Muscle of leg (tissue), 11 donors: ENCODE results near the gene CTDSPL. TPM values are rescaled to one million over a fixed set of nuclear protein-coding genes. Genes with fewer than 3 reads are reported as not detected.
"Not testable (repeated sequence)": the region's sequence is repeated elsewhere in the genome, so short reads cannot be mapped to it uniquely, and the experiment has no call there.

ENCODE experiments used
- DNase-seq: peaks from one replicate; pipeline ENCODE4 v3.0.0; 2013
- H3K27ac ChIP-seq: one replicate; pipeline ENCODE4 v1.5.1; 2013; ENCODE audit warnings: mild to moderate bottlenecking, low read length, control low read depth
- H3K27me3 ChIP-seq: one replicate; pipeline ENCODE4 v1.6.1; 2013; ENCODE audit warnings: low read length; ENCODE audit not compliant: control insufficient read depth, insufficient read depth
- H3K36me3 ChIP-seq: one replicate; pipeline ENCODE4 v1.6.1; 2013; ENCODE audit warnings: low read length; ENCODE audit not compliant: control insufficient read depth, insufficient read depth
- H3K4me1 ChIP-seq: one replicate; pipeline ENCODE4 v1.6.1; 2013; ENCODE audit warnings: low read length; ENCODE audit not compliant: control insufficient read depth, insufficient read depth
- H3K4me3 ChIP-seq: one replicate; pipeline ENCODE4 v1.5.1; 2013; ENCODE audit warnings: low read length, control low read depth
- H3K9me3 ChIP-seq: replicated peaks from 2 replicates; pipeline ENCODE4 v1.6.1; 2013; ENCODE audit warnings: low read depth, low read length; ENCODE audit not compliant: control insufficient read depth
- WGBS: methylation state at CpG from one replicate; pipeline ENCODE4 v1.1.5; 2013; ENCODE audit warnings: missing lambda C conversion rate; ENCODE audit not compliant: insufficient coverage; 5-methylcytosine and 5-hydroxymethylcytosine counted together
- polyA plus RNA-seq, 8 donors: library from polyadenylated mRNA; unstranded; fragments of 120-200 nt; gene quantifications; one replicate each; pipeline versions ENCODE4 v1.2.1 to v1.2.3, GENCODE V29; 2013; ENCODE audit warnings: inconsistent platforms in 1 of 8, low replicate concordance in 1 of 8; ENCODE audit not compliant: insufficient read length in 8 of 8, insufficient read depth in 1 of 8
- total RNA-seq: library from RNA; stranded (reverse); fragments of 120-200 nt; gene quantifications from one replicate; pipeline ENCODE4 v1.2.4, GENCODE V29; 2013

The CTDSPL gene
- total and polyA plus RNA-seq, 9 donors: 29.9 to 41.8 (median 38.0) TPM

DNA sequence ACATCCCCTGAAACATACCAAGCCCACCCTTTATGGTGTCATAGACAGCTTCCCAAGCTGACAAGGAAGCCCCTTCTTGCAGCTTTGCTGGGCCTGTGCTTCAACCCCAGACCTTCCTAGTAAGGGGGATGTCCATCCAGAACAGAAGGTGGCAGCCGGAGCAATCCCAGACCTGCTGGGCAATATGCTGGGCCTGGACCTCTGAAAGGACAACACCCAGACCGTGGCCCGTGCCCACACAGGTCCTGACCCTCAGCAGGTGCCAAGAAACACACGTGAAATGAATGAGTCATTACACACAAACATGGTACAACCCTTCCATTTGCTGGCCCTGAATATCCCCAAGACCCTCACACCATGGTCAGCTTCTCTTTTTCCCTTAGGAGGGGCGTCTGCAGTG lies 109.1 kb downstream of the CTDSPL start:
- WGBS: 93% methylated on average over 4 of the region's 5 CpGs
- Histone ChIP-seq H3K36me3 (peaks cover 28% of the 10 kb centered on the region), H3K4me3 (no peak overlapping the region), H3K27me3 (no peaks in the 10 kb centered on the region), H3K9me3 (no peaks in the 10 kb centered on the region), H3K4me1 (peaks cover 42% of the 10 kb centered on the region), H3K27ac (no peak overlapping the region)
- no peak for DNase-seq

DNA sequence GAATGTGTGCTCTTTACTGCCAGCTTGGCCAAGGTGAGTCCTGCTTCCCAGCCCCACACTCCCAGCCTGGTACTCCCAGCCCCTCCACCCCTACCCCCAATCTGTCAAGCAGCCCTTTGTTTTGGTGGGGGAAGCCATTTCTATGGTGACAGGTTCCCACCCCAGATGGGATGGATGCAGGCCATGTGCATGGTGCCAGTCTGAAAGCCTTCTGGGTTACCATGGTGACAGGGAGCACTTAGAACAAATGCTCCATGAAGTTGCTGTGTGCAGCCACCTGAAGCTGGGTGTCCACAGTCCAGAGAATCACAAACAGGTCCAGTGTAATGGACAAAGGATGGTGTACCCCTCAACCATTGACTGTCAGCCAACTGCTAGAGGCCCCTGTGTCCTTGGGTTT lies 109.8 kb downstream of the CTDSPL start:
- H3K4me1 ChIP-seq: peaks cover 42% of the 10 kb centered on the region
- H3K36me3 ChIP-seq: peaks cover 35% of the 10 kb centered on the region
- no peak for DNase-seq
- no peak overlapping the region for H3K27ac ChIP-seq
- H3K27me3 ChIP-seq: no peaks in the 10 kb centered on the region
- H3K9me3 ChIP-seq: no peaks in the 10 kb centered on the region
- H3K4me3 ChIP-seq: no peak overlapping the region

DNA sequence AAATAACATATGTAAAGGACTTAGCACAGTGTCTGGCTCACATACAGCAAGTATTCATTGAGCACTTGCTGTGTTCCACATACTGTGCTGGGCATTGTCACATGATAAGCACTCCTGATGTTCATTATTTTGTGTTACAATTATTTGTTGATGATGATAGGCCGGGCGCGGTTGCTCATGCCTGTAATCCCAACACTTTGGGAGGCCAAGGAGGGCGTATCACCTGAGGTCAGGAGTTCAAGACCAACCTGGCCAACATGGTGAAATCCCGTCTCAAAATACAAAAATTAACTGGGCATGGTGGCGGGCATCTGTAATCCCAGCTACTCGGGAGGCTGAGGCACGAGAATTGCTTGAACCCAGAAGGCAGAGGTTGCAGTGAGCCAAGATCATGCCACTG lies 110.4 kb downstream of the CTDSPL start:
- 94% methylated on average over 8 of the region's 8 CpGs for WGBS
- Histone ChIP-seq H3K4me1 (peaks cover 41% of the 10 kb centered on the region), H3K36me3 (peaks cover 37% of the 10 kb centered on the region)
- not testable (repeated sequence) for DNase-seq, H3K27ac ChIP-seq, H3K9me3 ChIP-seq, H3K4me3 ChIP-seq, H3K27me3 ChIP-seq

DNA sequence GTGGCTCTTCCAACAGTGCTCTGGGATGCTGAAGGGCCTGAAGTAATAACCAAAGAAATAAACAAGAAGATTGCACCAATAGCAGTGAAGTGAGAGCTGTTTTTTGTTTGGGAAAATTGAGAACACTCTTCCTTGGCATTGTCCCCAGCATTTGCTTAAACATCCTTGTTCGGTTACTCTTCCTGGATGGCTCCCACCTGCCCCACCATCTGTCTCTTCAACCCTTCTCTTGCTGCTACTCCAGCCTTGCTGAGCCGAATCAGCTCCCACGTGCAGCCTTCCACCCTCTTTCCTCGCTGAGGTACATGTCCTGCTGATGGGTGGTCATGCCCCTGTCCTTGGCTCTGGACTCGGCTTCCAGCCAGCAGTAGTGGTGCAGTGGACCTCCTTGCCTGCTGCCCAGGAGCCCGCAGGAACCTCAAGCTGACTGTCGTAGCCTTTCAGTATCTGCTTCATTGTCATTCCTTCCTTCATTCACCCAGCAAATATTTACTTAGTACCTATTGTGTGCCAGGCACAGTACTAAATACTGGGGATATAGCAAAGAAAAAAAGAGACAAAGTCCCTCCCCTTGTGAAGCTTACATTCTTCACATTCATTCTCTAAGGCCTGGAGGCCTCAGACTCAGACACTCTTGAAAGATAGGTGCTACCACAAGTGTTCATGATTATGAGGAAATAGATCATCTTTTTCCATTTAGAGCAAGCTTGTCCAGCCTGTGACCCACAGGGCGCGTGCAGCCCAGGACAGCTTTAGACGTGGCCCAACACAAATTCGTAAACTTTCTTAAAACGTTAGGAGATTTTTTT lies 111.8 kb downstream of the CTDSPL start:
- WGBS: 79% methylated on average over 7 of the region's 12 CpGs
- peaks cover 35% of the 10 kb centered on the region for H3K4me1 ChIP-seq
- H3K9me3 ChIP-seq: no peaks in the 10 kb centered on the region
- H3K4me3 ChIP-seq: no peak overlapping the region
- H3K36me3 ChIP-seq: peaks cover 37% of the 10 kb centered on the region
- DNase-seq: no peak
- H3K27ac ChIP-seq: peak overlapping the region; percentile 25
- no peaks in the 10 kb centered on the region for H3K27me3 ChIP-seq

DNA sequence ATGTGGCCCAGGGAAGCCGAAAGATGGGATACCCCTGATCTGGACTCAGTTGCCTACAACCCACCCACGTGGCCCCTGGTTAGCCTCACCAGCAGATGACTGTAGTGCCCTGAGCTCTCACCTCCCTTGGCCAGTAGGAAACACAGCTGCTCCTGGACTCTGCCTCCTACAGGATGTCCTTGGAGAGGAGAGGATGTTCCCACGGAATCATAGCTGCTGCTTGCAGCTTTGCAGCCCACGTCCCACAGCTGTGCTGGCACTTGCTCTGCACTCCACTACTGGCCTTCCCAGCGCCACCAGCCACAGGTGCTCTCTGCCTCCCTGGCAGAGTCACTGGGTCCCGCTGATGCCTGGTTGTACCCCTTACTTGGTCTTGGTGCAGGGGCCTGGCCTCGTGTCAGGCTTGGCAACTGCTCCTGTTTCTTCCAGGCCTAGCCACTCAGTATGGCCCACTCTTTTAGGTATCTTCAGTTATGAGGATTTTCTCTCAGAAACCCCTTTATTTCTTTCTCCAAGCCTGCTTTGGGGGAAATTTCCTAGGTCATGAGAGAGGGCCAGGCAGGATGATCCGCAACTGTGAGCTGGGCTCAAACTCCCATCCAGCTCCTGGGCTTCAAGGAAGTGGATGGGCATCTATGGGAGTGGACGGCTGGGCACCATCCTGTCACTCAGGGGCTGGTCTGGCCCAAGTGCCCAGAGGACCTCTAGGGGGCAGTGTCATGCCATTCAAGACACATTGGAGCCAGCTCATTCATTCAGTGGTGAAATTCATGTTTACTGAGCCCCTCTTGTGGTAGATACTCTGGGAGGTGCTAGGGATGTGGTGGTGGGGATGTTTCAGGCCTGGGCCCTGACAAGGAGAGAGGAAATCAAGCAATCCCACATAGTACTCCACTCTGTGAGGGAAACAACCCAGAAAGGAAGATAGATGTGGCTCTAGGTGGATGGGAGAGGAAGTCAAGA lies 112.7 kb downstream of the CTDSPL start:
- Histone ChIP-seq H3K27me3 (no peaks in the 10 kb centered on the region), H3K27ac (peak overlapping the region; percentile 48), H3K36me3 (peaks cover 37% of the 10 kb centered on the region), H3K4me3 (no peak overlapping the region), H3K9me3 (no peaks in the 10 kb centered on the region), H3K4me1 (peaks cover 25% of the 10 kb centered on the region)
- 51% methylated on average over 7 of the region's 9 CpGs for WGBS
- DNase-seq: peak; percentile 77

DNA sequence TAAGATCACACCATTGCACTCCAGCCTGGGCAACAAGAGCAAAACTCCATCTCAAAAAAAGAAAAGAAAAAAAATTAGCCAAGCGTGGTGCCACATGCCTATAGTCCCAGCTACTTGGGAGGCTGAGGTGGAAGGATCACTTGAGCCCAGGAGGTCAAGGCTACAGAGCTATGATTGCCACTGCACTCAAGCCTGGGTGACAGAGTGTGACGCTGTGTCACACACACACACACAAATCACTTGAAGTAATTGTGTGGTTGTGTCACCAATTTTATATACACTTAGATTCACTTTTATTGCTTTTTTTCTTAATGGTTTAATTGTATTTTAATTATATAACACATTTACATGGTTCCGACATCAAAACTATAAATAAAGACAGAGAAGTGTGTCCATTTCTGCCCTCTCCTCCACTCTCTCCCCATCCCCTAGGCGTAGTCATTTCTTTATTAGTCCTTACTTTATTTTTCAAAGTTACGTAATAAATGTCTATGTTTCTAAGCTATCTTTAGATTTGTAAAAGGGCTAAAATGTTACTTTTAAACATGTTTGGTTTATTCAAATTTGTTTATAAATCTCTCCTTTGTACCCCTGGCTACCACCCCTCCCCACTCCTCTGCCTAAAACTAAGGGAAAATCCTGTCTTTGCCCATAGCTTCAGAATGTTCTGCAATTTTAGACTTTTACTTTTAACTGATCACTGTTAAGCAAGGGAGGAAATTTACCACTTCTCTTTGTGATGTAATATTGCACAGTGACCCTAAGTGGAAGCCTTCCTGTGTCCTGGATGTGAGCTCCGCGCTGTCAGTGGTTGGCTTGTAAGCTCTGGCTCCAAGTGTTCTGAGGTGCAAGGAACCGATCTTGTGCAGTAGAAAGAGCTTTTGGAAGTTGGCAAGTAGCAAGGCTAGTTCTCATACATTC lies 118.1 kb downstream of the CTDSPL start:
- Histone ChIP-seq H3K4me3 (no peak overlapping the region), H3K36me3 (peaks cover 46% of the 10 kb centered on the region), H3K9me3 (no peaks in the 10 kb centered on the region), H3K4me1 (peaks cover 15% of the 10 kb centered on the region), H3K27me3 (no peaks in the 10 kb centered on the region), H3K27ac (no peak overlapping the region)
- 87% methylated on average over 3 of the region's 8 CpGs for WGBS
- DNase-seq: no peak

DNA sequence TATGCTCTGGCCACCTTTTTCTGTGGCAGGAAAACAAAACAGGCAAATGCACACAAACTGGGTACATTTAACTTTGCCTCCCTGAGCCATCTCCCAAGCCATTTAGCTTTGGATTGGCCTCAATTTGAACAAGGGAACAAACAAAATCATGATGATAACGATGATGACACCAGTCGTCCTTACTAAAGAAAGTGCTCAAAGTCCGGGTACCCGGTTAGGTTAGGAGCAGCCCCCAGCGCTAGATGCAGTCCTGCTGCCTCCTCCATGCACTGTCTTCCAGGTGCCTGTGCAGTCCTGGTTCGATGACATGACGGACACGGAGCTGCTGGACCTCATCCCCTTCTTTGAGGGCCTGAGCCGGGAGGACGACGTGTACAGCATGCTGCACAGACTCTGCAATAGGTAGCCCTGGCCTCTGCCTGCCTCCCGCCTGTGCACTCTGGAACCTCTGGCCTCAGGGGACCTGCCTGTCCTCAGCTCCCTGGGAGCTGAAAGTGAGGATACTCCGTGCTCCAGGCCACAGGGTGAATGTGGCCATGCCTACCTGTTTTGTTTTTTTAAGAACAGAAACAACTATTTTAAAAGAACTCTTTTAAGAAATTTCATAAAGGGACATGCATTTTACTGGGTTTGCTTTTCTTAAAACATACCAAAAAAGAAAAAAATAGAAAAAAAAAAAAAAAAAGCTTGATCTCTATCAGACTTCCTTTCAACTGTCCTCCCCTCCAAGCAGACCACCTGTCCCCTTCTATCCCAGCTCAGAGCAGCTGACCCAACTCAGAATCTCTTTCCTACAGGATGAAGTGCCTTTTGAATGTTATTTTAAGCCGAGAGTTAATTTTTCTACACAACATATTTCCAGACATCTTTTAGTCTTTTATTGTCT lies 119.0 kb downstream of the CTDSPL start:
- no peak overlapping the region for H3K4me3 ChIP-seq
- H3K27ac ChIP-seq: peak overlapping the region; percentile 13
- no peak for DNase-seq
- no peaks in the 10 kb centered on the region for H3K27me3 ChIP-seq
- H3K36me3 ChIP-seq: peaks cover 42% of the 10 kb centered on the region
- peaks cover 11% of the 10 kb centered on the region for H3K4me1 ChIP-seq
- no peaks in the 10 kb centered on the region for H3K9me3 ChIP-seq
- WGBS: 89% methylated on average over 12 of the region's 14 CpGs

DNA sequence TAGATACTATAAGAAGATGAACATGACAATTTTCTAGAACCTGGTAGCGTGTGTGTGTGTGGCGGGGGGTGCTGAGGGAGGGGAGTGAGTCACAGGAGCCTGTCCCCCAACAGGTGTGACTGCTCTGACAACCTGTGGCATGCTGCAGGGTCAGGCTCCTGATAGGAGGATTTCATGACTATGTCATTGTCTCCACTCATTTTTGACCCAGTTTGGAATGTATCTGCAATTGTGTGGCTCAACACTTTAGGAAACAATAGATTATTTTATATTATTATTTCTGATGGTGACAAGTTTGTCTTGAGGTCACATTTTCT lies 119.6 kb downstream of the CTDSPL start:
- H3K27me3 ChIP-seq: no peaks in the 10 kb centered on the region
- no peak overlapping the region for H3K4me3 ChIP-seq
- no CpG with 5 or more reads among the region's 2 CpGs for WGBS
- H3K4me1 ChIP-seq: peaks cover 11% of the 10 kb centered on the region
- no peak for DNase-seq
- peak overlapping the region; percentile 42 for H3K27ac ChIP-seq
- H3K36me3 ChIP-seq: peaks cover 36% of the 10 kb centered on the region
- H3K9me3 ChIP-seq: no peaks in the 10 kb centered on the region

DNA sequence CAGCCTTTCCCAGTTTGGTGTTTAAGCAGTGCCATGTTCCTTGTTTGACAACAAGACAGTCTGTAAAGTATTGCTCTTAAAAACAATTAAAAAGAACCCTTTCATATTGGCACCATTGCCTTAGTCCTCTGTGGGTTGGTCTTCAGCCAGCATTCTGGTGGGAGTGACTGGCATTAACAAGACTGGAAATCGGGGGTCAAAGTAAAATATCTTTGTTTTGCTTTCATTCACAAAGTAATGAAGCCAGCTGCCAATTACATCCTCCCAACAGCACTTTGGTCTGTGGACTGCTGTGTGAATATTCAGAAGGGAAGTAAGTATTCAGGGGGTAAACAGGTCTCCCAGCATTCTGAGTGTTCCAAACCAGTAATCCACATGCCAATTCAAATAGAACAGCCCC lies 120.7 kb downstream of the CTDSPL start:
- Histone ChIP-seq H3K27ac (no peak overlapping the region), H3K27me3 (no peaks in the 10 kb centered on the region), H3K36me3 (peaks cover 32% of the 10 kb centered on the region), H3K4me3 (no peak overlapping the region), H3K4me1 (peaks cover 11% of the 10 kb centered on the region), H3K9me3 (no peaks in the 10 kb centered on the region)
- no CpG with 5 or more reads among the region's 1 CpG for WGBS
- no peak for DNase-seq
